Endometrial microvascular endothelial cells (primary cell): Measurements from ENCODE around the gene BBOX1. TPM values are rescaled to one million over a fixed set of nuclear protein-coding genes. Genes with fewer than 3 reads are reported as not detected.

Experiments used
- in situ Hi-C: cut with HindIII; loops from 2 replicates; pipeline ENCODE4 v1.10.0; 2017; ENCODE audit warnings: low sequenced_read_pairs, low pct_unique_long_range_greater_than_20kb; ENCODE audit errors: inconsistent ontology term
- total RNA-seq: library from RNA; depleted of rRNA; stranded (reverse); fragments of >200 nt; gene quantifications from one replicate; pipeline ENCODE4 v1.2.3, GENCODE V29; 2015; ENCODE audit errors: inconsistent ontology term

Gene BBOX1
- total RNA-seq, 1 donor from 2014 or later = not detected

DNA sequence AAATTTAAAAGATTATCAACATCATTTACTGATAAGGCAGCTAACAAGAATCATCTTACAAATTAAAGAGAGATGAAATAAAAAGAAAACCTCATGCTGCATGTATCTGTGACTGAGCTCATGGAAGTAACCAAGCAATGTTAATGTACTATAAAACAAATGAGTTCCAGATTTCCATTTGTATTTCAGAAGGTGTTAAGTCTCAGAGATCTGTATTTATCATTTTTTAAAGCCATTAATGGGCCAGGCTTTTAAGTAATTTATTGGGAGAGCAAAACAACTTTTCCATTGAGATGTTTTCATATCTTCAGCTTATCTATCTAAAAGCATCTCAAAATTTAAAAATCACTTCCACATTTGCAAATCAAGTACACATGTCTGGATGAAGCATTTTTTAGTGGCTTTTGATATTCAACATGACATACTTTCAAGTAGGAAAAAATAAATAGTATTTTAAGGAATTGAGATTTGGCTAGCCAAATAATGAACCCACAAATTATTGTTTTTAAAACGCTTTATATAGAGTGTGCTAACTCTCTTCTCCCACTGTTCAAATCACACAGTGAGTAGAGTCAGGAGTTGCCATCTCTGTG lies 17.9 kb upstream of the BBOX1 start:
- in situ Hi-C loops = no loop called here

DNA sequence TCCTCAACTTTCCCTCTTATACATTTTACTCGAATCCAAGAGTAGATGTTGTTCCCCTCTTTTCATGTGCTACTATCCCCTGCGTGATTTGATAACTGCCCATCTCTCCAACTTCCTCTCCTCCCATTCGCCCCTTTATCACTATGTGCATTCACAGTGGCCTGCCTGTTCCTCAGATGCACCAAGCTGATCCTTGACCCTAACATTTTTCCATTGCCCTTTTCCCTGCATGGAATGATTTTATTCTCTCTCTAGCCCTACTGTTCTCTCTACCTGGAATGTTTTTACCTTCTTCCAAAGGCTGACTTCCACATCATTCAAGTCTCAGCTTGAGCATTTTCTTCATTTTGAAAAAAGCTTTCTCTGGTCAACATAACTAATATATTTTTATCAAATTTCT lies 15.8 kb upstream of the BBOX1 start:
- in situ Hi-C loops = no loop called here

DNA sequence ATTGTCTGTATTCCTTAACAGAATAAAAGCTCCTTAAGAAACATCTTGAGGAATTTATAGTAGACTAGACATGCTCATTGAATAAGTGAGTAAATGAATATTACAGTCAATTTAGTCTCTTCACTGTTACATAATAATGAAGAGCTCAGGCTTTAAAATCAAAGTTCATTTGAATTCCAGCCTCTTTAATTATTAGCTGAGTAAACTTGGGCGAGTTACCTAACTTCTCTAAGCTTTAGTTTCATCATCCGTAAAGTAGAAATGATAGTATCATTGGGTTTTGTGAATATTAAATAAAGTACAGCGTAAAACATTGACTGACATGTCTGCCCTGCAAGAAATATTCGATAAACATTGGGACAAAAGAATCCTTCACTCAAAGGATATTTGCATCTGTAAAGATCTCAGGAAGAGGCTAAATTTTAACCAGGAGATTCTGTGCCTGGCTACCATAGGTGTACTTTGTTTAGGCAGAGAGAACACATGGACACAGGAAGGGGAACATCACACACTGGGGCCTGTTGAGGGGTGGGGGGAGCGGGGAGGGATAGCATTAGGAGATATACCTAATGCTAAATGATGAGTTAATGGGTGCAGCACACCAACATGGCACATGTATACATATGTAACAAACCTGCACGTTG lies 15.2 kb upstream of the BBOX1 start:
- in situ Hi-C loops = no loop called here

DNA sequence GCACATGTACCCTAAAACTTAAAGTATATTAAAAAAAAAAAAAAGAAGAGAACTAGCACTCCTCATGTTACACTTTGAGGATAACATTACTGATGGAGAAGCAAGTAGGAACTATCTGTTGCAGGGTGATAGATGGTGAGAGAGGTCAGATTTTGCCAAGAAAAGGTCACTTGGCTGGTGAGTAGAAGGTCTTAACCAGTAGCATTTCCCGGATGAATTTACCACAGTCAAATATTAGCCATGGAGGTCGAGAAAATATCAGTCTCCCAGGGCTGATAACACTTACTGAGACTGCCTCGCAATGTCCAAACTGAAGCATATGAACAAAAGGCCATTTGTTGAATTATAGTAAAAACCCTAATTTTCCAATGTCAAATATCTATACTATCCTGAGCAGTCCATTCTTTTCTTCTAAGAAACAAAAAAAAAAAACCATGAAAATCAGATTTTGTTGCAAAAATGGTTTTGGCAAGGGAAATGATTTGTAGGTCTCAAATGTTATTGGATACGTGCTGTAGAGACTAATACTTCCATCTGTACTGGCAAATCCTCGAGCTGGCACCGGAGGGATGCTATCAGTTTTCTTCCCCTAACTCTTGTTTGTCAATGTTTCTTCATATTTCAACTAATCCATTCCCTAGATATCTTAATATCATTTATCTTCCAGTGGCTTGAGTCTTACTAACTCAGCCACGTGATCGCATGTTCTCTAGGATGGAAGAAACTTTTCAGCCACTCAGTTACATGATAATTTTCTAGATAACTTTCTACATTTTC lies 14.5 kb upstream of the BBOX1 start:
- in situ Hi-C loops = no loop called here

DNA sequence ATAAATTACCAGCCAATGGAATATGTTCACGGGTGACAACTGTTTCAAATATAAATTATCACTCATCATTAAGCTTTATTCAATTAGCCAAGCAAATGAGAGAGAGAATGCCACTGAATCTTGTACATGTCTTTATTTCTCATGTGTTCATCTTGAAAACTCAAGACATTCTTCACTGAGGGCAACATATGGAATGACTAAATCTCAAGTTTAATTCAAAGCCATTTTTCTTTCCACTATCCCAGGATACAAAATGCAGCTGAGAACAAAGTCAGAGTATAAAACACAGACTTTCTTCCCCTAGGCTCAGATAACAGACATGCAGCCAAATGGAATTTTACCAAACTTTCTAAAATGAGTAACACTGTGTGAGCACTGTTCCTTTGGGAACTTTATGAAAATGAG lies 12.1 kb upstream of the BBOX1 start:
- in situ Hi-C loops = no loop called here

DNA sequence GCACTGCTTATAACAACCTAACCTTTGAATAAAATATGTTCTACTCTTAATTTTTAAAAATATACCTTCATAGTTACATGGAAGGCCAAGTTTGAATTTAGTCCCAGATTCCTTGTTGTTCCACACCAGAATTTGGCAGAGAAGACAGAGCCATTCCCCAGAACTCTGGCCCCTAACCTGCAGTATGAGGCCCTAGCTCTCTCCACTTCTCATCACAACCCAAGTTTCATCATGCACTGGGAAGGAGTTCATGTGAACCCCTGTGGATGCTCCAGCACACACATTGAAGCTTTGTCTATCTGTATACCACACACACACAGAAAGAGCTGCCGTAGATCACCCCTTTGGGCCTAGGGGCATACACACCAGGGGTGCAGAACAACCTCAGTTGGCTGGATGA lies 10.6 kb upstream of the BBOX1 start:
- in situ Hi-C loops = no loop called here

DNA sequence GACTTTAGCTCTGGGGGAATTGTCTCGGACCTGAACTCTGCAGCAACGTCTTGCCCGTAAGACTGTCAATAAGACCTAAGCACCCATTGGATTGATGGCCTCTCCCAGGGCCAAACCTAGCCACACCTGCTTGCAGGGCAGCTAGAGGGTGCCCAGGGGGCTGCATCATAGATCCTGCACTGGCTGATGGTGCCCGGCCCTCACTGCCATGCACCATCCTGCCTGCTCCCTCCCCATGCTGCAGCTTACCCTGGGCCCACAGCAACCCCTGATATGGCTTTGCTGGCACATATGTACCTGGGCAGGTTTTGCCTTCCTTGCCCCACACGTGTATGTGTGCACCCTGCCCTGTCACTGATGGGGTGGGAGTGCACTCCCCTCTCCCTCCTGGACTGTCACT lies 8.9 kb upstream of the BBOX1 start:
- in situ Hi-C loops = no loop called here

DNA sequence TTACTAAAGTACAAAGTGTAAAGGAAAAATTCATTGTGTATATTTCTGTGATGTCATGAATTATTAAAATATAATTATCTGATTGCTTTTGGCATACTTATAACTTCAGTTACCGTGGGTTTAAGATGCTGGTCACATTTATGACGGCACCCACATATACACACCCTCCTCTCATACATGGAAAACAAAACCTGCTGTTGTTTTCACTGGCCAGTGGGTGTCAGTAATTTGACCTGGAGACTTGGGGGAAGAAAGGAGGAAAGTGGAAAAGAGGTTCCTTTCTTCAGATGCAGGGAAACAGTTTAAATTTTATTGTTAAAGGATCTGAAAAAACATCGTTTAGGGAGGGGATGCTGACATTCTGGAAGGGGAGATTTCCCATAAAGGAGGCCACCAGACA lies 742 bp upstream of the BBOX1 start:
- in situ Hi-C loops = no loop called here

DNA sequence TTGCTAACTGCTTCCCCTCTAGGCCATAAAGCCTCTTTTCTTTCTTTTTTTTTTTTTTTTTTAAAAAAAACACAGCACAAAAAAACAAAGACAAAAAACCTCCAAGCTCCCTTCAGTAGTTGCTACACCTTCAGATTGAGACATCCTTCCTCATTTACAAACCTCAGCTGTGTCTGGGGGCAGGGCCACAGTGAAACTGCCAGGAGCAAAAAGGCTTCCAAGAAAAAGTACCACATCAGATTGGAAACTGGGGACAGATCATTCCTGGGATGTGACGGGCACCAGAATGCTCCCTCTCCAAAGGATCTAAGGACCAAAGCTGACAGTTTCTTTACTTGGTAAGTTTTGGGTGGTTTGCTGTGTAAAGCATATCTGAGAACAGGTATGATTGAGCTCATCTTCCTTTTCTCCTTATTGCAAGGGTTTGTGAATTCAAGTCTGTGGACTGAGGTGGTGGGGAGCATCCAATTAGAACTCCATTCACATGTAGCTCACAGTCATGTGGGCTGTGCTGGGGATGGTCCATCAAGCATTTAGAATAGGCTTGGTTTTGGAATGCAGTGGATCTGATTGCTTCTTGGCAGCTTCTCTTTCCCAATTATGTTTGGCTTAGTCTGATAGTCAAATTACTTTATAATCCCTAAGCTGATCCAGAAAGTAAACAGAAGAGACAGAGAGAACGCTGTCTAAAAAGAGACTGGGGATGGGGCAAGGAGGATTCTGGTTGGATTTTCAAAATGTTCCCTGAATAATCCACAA lies 705 bp downstream of the BBOX1 start:
- in situ Hi-C loops = no loop called here

DNA sequence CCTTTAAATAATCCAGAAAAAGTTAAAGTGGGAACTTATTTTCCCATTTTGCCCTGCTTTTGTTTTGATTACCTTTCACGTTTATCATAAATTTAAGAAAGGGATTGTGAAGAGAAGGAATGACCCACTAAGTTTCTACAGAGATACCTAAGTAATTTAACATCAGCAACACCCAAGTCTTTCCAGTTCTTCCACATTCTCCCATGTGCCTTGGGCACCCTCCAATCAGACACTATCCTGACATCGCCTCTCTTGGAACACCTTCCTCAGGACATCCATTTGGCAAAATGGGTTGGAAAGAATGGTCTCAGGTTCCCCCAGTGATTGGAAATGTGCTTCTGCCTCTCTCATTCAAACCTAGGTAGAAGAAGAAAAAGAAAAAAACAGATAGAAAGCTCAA lies 6.3 kb downstream of the BBOX1 start:
- in situ Hi-C loops = no loop called here

DNA sequence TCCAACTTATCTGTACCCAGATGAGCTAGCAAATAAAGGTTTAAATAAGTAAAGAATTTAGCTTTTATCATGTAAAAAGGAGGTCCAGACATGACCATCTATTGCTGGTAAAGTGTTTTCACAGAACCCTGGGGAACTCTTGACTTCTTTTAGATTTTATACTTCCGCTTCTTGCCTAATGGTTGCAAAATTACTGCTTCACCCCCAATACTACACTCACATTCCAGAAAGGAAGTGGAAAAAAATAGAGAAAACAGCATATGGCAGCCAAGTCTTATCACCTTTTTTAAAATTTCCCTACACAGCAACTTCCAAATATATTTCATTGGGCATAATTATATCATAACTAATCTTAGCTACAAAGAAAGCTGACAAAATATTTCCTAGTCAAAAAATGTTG lies 12.1 kb downstream of the BBOX1 start:
- in situ Hi-C loops = no loop called here

DNA sequence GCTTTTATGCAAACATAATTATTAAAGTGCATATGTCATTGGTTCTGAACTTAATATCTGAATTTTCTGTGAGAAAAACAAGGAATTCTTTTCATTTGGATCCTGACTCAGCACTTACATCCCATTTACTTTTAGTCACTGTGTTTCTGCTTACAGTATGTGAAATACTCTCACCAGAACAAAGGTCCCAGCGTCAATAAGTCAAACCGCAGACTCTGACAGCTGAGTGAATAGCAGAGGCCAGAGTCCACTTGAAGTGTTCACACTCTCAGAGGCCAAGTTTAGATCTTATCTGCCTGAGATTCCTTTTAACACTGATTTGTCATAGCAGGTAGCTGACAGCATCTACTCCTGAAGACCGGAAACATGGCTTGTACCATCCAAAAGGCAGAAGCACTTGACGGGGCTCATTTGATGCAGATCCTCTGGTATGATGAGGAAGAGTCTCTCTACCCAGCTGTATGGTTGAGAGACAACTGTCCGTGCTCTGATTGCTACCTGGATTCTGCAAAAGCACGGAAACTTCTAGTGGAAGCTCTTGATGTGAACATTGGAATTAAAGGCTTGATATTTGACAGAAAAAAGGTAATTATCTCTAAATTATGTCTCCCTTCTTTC lies 14.6 kb downstream of the BBOX1 start:
- in situ Hi-C loops = no loop called here

DNA sequence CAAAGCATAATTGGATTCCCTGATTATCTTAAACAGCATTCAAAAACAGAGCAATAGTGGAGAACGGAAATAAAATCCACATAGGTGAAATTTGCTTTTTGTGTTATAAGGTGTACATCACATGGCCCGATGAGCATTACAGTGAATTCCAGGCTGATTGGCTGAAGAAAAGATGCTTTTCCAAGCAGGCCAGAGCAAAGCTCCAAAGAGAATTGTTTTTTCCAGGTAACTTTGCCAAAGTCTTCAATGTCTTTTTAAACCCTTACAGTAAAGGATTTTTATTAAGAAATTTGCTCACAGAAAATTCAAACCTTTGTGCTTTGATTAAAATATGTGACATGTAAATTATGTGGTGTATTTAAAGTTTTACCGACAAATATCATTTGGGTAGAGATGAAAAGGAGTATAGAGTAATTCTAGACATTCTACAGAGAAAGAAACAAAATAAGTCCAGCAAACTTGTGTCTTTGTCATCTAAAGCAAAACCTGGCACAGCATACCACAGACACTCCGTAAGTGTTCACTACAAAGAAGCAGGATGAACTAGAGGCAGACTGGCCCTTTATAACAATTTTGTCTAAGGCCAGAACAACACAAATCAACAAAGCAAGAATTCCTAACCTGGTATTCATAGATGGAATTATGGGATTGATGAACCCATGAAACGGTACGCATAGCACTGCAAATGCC lies 16.6 kb downstream of the BBOX1 start:
- in situ Hi-C loops = no loop called here

DNA sequence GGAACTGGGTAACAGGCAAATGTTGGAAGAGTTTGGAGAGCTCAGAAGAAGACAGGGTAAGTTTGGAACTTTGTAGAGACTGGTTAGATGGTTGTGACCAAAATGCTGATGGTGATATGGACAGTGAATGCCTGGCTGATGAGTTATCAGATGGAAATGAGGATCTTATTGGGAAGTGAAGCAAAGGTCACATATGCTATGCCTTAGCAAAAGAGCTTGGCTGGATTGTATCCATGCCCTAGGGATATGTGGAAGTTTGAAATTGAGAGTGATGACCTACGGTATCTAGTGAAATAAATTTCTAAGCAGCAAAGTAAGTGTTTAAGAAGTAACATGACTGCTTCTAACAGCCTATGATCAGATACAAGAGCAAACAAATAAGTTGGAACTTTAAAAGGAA lies 17.8 kb downstream of the BBOX1 start:
- in situ Hi-C loops = no loop called here

DNA sequence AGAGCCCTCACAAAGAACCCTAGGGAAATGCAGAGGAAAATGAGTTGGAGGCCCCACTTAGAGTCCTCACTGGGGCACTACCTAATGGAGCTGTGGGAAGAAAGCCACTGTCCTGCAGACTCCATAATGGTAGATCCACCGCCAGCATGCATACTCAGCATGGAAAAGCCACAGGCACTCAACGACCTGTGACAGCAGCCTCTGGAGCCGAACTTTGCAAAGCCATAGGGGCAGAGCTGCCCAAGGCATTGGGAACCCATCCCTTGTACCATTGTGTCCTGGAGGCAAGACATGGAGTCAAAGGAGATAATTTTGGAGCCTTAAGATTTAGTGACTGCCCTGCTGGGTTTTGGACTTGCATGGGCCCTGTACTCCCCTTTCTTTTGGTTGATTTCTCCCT lies 18.8 kb downstream of the BBOX1 start:
- in situ Hi-C loops = no loop called here

DNA sequence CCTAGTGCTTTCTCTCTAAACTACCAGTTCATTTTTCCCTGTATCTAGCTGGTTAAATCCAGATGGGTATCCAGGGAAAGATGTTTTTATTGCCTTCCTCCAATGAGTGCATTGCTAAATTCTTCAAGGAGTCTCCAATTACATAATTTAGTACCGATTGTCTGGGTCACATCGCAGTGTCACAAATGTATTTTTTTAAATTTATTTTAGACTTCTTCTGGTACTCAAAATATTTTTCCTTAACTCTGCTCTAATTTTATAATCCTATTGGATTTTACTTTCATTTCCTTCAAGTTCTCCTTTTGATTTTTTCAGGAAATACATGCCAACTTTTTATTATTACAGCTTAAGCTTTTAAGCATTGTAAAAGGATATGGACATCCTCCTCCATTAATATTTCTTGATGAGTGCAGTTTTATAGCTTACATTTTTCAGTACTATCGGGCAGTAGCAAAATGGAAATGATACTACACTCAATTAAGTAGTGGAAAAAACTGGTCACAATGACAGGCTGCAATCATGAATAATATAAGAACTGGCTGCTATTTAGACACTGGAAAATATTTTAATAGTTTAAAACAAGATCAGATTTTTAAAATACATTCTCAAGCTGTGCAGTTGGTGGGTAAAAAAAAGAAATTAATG lies 20.3 kb downstream of the BBOX1 start:
- in situ Hi-C loops = no loop called here

DNA sequence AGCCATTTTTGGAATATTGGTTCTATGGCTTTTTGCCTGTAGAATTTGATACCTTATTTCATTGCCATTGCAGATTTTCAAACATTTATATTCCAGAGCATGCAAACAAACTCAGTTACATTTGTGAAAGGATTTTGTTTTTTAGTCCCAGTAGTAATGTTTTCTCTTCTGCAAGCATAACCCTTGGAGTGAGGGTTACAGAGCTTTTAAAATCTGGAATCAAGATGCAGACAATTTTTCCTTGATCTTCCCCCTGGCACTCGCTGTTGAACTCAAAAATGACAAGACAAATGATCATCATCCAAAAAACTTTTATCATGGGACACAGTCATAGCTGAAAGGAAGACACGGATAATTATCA lies 20.8 kb downstream of the BBOX1 start:
- in situ Hi-C loops = no loop called here

DNA sequence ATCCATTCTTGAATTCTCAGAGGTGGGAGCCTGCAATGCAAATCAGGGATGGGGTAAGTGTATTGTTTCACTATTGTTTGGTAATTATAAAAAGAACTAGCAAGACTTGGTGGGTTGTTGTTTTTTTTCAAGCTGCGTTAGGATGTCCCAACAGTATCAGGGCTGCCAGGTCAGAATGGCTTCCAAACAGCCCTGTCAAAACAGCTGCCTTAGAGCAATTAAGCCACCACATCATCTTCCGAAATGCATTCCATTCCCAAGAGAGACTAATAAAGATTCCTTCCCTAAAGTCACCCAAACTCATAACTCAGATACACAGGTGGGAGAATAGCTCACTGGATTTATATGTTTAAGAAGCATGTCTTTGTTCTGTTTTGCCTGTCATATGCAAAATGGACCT lies 23.5 kb downstream of the BBOX1 start:
- in situ Hi-C loops = no loop called here
